BE2C (cell line): ENCODE data around the gene TNFRSF19.
"Not testable (repeated sequence)": the region's sequence is repeated elsewhere in the genome, so short reads cannot be mapped to it uniquely, and the experiment has no call there.

Experiments used
- DNase-seq: peaks from one replicate; pipeline ENCODE4 v3.0.0-alpha.2; 2020
- H3K27me3 ChIP-seq: fragments of 250-450 bp; sonication (Bioruptor Pico); 2 replicates; pipeline ENCODE4 v1.5.1; 2020; ENCODE audit warnings: mild to moderate bottlenecking
- H3K36me3 ChIP-seq: fragments of 250-450 bp; sonication (Bioruptor Pico); 2 replicates; pipeline ENCODE4 v1.5.1; 2020; ENCODE audit warnings: mild to moderate bottlenecking
- H3K4me1 ChIP-seq: fragments of 250-450 bp; sonication (Bioruptor Pico); 2 replicates; pipeline ENCODE4 v1.5.1; 2020
- H3K4me3 ChIP-seq: 2 replicates; pipeline ENCODE4 v1.5.1; 2011; ENCODE audit warnings: low read depth, low read length
- H3K9me3 ChIP-seq: fragments of 250-450 bp; sonication (Bioruptor Pico); 2 replicates; pipeline ENCODE4 v1.5.1; 2020
- TF ChIP-seq, protein P1 (sequence below): IDR thresholded peaks from 2 replicates; pipeline ENCODE4 v1.5.1; 2012; ENCODE audit warnings: mild to moderate bottlenecking, low read depth, low read length

Gene TNFRSF19

DNA sequence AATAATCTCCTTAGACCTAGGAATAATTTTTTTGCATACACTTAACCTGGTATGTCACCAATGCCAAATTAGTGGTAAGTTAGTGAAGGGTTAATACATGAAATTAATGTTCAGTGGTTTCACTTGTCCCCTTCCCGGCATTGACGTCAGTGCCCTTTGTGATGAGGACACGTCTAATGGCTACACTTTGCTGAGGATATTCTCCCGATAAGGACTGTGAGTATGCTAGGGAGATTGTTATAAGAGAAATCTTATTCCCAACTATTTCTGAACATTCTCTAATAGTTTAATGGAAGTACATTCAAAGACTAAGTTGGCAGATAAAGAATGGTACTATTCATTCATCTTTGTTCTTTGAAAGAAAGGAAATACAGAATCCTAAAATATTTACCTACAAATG is 102.4 kb downstream of the TNFRSF19 start:
- no peaks in the 10 kb centered on the region for H3K27me3 ChIP-seq
- no peak overlapping the region for H3K4me3 ChIP-seq
- DNase-seq: no peak
- H3K36me3 ChIP-seq: no peaks in the 10 kb centered on the region
- no peaks in the 10 kb centered on the region for H3K4me1 ChIP-seq
- no peaks in the 10 kb centered on the region for H3K9me3 ChIP-seq
- TF ChIP-seq, protein P1, sequence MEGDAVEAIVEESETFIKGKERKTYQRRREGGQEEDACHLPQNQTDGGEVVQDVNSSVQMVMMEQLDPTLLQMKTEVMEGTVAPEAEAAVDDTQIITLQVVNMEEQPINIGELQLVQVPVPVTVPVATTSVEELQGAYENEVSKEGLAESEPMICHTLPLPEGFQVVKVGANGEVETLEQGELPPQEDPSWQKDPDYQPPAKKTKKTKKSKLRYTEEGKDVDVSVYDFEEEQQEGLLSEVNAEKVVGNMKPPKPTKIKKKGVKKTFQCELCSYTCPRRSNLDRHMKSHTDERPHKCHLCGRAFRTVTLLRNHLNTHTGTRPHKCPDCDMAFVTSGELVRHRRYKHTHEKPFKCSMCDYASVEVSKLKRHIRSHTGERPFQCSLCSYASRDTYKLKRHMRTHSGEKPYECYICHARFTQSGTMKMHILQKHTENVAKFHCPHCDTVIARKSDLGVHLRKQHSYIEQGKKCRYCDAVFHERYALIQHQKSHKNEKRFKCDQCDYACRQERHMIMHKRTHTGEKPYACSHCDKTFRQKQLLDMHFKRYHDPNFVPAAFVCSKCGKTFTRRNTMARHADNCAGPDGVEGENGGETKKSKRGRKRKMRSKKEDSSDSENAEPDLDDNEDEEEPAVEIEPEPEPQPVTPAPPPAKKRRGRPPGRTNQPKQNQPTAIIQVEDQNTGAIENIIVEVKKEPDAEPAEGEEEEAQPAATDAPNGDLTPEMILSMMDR: no peak

DNA sequence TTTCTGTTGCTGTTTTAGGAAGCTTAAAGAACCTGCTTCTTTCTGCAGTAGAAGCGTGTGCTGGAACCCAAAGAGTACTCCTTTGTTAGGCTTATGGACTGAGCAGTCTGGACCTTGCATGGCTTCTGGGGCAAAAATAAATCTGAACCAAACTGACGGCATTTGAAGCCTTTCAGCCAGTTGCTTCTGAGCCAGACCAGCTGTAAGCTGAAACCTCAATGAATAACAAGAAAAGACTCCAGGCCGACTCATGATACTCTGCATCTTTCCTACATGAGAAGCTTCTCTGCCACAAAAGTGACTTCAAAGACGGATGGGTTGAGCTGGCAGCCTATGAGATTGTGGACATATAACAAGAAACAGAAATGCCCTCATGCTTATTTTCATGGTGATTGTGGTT is 103.1 kb downstream of the TNFRSF19 start:
- Histone ChIP-seq H3K9me3 (no peaks in the 10 kb centered on the region), H3K36me3 (no peaks in the 10 kb centered on the region), H3K4me3 (no peak overlapping the region), H3K4me1 (no peaks in the 10 kb centered on the region), H3K27me3 (no peaks in the 10 kb centered on the region)
- no peak for DNase-seq
- TF ChIP-seq, protein P1: no peak

DNA sequence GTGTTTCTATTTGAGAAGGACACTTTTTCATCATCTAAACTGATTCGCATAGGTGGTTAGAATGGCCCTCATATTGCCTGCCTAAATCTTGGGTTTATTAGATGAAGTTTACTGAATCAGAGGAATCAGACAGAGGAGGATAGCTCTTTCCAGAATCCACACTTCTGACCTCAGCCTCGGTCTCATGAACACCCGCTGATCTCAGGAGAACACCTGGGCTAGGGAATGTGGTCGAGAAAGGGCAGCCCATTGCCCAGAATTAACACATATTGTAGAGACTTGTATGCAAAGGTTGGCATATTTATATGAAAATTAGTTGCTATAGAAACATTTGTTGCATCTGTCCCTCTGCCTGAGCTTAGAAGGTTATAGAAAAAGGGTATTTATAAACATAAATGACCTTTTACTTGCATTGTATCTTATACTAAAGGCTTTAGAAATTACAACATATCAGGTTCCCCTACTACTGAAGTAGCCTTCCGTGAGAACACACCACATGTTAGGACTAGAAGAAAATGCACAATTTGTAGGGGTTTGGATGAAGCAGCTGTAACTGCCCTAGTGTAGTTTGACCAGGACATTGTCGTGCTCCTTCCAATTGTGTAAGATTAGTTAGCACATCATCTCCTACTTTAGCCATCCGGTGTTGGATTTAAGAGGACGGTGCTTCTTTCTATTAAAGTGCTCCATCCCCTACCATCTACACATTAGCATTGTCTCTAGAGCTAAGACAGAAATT is 103.8 kb downstream of the TNFRSF19 start:
- TF ChIP-seq, protein P1: no peak
- Histone ChIP-seq H3K9me3 (no peaks in the 10 kb centered on the region), H3K27me3 (no peaks in the 10 kb centered on the region), H3K36me3 (no peaks in the 10 kb centered on the region), H3K4me1 (no peaks in the 10 kb centered on the region), H3K4me3 (no peak overlapping the region)
- no peak for DNase-seq

DNA sequence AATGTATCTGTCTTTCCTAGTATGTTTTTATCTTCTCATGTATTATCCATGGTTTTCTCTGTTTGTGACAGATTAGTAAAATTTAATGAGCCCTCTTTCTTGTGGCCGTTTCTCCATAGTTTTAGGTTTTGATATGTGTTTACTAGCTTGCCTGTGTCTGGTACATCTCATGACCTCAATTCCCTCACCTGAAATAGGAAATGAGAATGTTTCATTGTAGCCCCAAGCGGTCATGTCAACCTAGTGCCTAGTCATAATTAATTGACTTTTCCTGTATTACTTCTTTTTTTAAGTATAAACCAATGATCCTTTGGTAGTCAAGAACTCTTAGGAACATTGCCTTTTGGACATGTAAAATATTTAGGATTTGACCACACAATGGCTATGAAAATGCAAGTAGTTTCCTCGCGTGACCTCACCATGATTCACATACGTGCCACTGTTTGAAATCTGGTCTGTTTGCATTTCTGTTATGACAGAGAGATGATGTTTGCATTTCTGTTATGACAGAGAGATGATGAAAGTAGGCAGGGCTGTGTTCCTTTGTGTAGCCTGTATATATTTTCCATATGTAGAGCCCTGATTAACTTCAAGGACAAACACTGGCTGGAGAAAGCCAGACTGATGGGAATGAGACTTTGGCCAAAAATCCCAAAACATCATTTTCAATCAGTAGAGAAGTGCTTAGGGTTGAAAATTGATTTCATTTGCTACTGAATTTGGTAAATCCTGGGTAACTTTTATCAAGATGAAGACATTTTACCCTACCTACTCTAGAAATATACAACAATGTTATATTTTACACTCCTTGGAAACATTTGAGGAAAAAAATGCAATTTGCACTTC is 104.8 kb downstream of the TNFRSF19 start:
- no peaks in the 10 kb centered on the region for H3K9me3 ChIP-seq
- no peak overlapping the region for H3K4me3 ChIP-seq
- H3K4me1 ChIP-seq: no peaks in the 10 kb centered on the region
- no peaks in the 10 kb centered on the region for H3K36me3 ChIP-seq
- DNase-seq: no peak
- no peaks in the 10 kb centered on the region for H3K27me3 ChIP-seq
- TF ChIP-seq, protein P1: no peak

DNA sequence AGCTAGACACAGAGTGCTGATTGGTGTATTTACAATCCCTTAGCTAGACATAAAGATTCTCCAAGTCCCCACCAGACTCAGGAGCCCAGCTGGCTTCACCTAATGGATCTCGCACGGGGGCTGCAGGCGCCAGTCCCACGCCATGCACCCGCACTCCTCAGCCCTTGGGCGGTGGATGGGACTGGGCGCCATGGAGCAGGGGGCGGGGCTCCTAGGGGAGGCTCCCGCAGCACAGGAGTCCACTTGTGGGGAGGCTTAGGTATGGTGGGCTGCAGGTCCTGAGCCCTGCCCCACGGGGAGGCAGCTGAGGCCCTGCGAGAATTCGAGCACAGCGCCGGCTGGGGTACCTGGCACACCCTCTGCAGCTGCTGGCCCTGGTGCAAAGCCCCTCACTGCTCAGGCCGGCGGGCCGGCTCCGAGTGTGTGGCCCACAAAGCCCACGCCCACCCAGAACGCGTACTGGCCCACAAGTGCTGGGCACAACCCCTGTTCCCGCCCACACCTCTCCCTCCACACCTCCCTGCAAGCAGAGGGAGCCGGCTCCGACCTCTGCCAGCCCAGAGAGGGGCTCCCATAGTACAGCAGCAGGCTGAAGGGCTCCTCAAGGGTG is 107.6 kb downstream of the TNFRSF19 start:
- H3K27me3 ChIP-seq, DNase-seq, H3K9me3 ChIP-seq, H3K4me3 ChIP-seq, H3K4me1 ChIP-seq, H3K36me3 ChIP-seq: not testable (repeated sequence)

DNA sequence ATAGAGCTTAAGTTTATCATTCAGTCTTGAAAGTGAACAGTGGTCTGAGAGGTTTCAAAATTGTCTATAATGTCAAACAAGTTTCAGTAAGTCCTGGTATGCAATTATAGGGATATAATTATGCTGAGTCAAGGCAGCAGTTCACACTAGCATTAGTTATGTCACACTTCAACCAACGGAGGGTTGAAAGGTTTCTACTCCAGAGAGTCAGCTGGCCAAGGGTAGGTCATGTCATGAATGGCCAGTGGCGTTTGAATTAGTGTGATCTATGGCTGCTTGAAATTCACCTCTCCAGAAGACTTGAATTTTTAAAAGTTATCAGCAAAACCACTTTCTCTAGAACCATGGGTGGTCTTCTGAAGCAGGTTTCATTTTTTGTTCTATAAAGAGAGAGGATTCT is 108.6 kb downstream of the TNFRSF19 start:
- TF ChIP-seq, protein P1: no peak
- no peaks in the 10 kb centered on the region for H3K9me3 ChIP-seq
- DNase-seq: no peak
- H3K36me3 ChIP-seq: no peaks in the 10 kb centered on the region
- no peaks in the 10 kb centered on the region for H3K27me3 ChIP-seq
- no peaks in the 10 kb centered on the region for H3K4me1 ChIP-seq
- H3K4me3 ChIP-seq: no peak overlapping the region
